ENCODE results near the gene NHERF1. TPM values are rescaled to one million over a fixed set of nuclear protein-coding genes. Genes with fewer than 3 reads are reported as not detected.

NHERF1 gene
- total and polyA plus RNA-seq, 2 of the 13 experiments (the other 11 are each of a cell fraction or from before 2014, with no cell fraction given), result 169 to 269 TPM

DNA sequence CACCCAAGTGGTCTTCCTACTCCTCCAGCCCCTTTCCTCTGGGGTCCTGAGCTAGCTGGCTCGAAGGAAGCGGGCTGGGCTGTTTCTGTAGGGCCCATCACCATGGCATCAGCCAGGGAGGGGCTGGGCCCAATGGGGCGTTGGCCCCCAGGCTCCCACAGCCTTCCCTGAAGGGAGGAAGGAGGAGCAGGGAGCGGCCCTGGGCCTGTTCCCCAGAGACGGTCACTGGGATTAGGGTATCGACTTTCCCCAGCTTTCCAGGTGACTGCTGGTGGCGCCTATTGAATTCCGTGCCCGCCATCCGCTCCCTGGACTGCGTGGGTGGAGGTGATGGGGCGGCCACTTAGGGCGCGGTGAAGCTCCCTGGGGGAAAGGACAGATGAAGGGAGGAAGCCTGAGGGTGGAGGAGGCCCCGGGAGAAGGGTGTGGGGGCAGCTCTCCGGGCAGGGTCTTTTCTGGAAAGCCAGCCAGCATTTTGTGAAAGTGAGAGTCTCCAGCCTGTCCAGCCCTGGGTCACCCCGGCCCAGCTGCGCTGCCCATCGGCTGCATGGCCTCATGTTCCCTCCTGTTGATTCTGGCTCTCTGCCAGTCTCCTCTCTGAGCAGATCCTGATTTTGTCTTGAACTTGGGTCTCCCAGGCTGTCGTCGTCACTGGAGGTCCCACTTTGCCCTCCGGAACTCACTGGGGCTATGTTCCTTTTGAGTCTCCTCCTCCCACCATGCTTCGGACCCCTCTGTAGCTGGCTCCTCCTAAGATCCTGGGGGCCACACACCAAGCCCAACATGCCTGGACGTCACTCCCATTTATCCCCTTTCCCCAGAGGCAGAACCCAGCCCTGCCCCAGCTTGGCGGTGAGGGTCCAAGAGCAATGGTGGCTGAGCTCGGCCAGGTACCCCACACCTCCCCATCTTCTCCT lies 9.8 kb downstream of the NHERF1 start (continued):
- TF ChIP-seq ZNF781 (CRISPR knock-in tag; IDR thresholded peaks at IDR 0.05; ENCODE audit: borderline replicate concordance, not compliant biosample characterization) (no peak), SNAPC2 (CRISPR knock-in tag; IDR thresholded peaks at IDR 0.05) (no peak), EP300 (IDR thresholded peaks at IDR 0.05; ENCODE audit: low read depth in 2 of 2, low read length in 2 of 2) (no peak), EP300 (CRISPR knock-in tag; IDR thresholded peaks at IDR 0.05; ENCODE audit: borderline replicate concordance) (no peak), XRCC5 (optimal IDR thresholded peaks at IDR 0.05; ENCODE audit: low read length) (peak; percentile 44), SMAD3 (CRISPR knock-in tag; IDR thresholded peaks at IDR 0.05) (no peak), HMG20B (CRISPR knock-in tag; conservative IDR thresholded peaks at IDR 0.05) (0 out of 2 replicates have a peak, but pooled peaks have one; percentile 6), POLR2G (IDR thresholded peaks at IDR 0.05; ENCODE audit: low read depth, low read length) (no peak), SCMH1 (CRISPR knock-in tag; IDR thresholded peaks at IDR 0.05; ENCODE audit: borderline replicate concordance) (no peak), ZNF703 (CRISPR knock-in tag; IDR thresholded peaks at IDR 0.05; ENCODE audit: borderline replicate concordance) (no peak), FLYWCH1 (CRISPR knock-in tag; IDR thresholded peaks at IDR 0.05) (no peak), ZFP36L1 (CRISPR knock-in tag; IDR thresholded peaks at IDR 0.05) (no peak), ASH2L (IDR thresholded peaks at IDR 0.05; ENCODE audit: insufficient read length, low read depth, low read length) (no peak), ATM (IDR thresholded peaks at IDR 0.05; ENCODE audit: borderline replicate concordance) (no peak), ZNF296 (CRISPR knock-in tag; conservative IDR thresholded peaks at IDR 0.05) (0 out of 2 replicates have a peak, but pooled peaks have one; percentile 47), GFI1 (CRISPR knock-in tag; IDR thresholded peaks at IDR 0.05; ENCODE audit: borderline replicate concordance) (peak; percentile 71; the same call in 1 of the 2 replicates), RFXANK (CRISPR knock-in tag; IDR thresholded peaks at IDR 0.05) (no peak), YEATS4 (CRISPR knock-in tag; IDR thresholded peaks at IDR 0.05; ENCODE audit: borderline replicate concordance) (no peak), SMYD3 (CRISPR knock-in tag; IDR thresholded peaks at IDR 0.05) (no peak)
- TF ChIP-seq, protein P1, sequence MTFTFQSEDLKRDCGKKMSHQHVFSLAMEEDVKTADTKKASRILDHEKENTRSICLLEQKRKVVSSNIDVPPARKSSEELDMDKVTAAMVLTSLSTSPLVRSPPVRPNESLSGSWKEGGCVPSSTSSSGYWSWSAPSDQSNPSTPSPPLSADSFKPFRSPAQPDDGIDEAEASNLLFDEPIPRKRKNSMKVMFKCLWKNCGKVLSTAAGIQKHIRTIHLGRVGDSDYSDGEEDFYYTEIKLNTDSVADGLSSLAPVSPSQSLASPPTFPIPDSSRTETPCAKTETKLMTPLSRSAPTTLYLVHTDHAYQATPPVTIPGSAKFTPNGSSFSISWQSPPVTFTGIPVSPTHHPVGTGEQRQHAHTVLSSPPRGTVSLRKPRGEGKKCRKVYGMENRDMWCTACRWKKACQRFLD (CRISPR knock-in tag; IDR thresholded peaks at IDR 0.05; ENCODE audit: borderline replicate concordance), result no peak
- TF ChIP-seq, protein P2, sequence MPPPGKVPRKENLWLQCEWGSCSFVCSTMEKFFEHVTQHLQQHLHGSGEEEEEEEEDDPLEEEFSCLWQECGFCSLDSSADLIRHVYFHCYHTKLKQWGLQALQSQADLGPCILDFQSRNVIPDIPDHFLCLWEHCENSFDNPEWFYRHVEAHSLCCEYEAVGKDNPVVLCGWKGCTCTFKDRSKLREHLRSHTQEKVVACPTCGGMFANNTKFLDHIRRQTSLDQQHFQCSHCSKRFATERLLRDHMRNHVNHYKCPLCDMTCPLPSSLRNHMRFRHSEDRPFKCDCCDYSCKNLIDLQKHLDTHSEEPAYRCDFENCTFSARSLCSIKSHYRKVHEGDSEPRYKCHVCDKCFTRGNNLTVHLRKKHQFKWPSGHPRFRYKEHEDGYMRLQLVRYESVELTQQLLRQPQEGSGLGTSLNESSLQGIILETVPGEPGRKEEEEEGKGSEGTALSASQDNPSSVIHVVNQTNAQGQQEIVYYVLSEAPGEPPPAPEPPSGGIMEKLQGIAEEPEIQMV (CRISPR knock-in tag; IDR thresholded peaks at IDR 0.05; ENCODE audit: low read depth), result no peak
- TF ChIP-seq, protein P3, sequence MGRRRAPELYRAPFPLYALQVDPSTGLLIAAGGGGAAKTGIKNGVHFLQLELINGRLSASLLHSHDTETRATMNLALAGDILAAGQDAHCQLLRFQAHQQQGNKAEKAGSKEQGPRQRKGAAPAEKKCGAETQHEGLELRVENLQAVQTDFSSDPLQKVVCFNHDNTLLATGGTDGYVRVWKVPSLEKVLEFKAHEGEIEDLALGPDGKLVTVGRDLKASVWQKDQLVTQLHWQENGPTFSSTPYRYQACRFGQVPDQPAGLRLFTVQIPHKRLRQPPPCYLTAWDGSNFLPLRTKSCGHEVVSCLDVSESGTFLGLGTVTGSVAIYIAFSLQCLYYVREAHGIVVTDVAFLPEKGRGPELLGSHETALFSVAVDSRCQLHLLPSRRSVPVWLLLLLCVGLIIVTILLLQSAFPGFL (CRISPR knock-in tag; IDR thresholded peaks at IDR 0.05), result no peak
- TF ChIP-seq, protein P4, sequence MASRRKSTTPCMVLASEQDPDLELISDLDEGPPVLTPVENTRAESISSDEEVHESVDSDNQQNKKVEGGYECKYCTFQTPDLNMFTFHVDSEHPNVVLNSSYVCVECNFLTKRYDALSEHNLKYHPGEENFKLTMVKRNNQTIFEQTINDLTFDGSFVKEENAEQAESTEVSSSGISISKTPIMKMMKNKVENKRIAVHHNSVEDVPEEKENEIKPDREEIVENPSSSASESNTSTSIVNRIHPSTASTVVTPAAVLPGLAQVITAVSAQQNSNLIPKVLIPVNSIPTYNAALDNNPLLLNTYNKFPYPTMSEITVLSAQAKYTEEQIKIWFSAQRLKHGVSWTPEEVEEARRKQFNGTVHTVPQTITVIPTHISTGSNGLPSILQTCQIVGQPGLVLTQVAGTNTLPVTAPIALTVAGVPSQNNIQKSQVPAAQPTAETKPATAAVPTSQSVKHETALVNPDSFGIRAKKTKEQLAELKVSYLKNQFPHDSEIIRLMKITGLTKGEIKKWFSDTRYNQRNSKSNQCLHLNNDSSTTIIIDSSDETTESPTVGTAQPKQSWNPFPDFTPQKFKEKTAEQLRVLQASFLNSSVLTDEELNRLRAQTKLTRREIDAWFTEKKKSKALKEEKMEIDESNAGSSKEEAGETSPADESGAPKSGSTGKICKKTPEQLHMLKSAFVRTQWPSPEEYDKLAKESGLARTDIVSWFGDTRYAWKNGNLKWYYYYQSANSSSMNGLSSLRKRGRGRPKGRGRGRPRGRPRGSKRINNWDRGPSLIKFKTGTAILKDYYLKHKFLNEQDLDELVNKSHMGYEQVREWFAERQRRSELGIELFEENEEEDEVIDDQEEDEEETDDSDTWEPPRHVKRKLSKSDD (CRISPR knock-in tag; IDR thresholded peaks at IDR 0.05; ENCODE audit: low read depth), result no peak; the same call in 1 of the 2 replicates
